GM12878 (cell line): ENCODE results near the gene NCR2. TPM values are rescaled to one million over a fixed set of nuclear protein-coding genes. Genes with fewer than 3 reads are reported as not detected.

Experiments
- ATAC-seq: fragments of 200-7000 bp; cut with Tn5 transposase; 3 replicates; pipeline ENCODE4 v1.9.1; 2020; ENCODE audit warnings: mild to moderate bottlenecking, moderate library complexity
- BruUV-seq: library from RNA; stranded (reverse); fragments of 400-500 nt; replicated peaks from 2 replicates; lab custom pipeline; 2021; lab: Mats Ljungman, UMichigan
- CTCF ChIA-PET: fragments of 300-600 bp; sonication (Branson Sonifier 250); formaldehyde crosslinking; extraction: SDS; loops from one replicate; lab custom pipeline; 2021; ENCODE audit warnings: inconsistent platforms; lab: Yijun Ruan, JAX
- POLR2A ChIA-PET: fragments of 350-600 bp; formaldehyde crosslinking; extraction: SDS; loops from one replicate; lab custom pipeline; 2021; ENCODE audit warnings: inconsistent platforms; lab: Charles Lee
- RAD21 ChIA-PET: fragments of 300-600 bp; sonication (Branson Sonifier 250); formaldehyde crosslinking; loops from one replicate; lab custom pipeline; 2023; ENCODE audit warnings: antibody characterized with exemption; ENCODE audit not compliant: unreplicated experiment; lab: Charles Lee
- SMC1A ChIA-PET: fragments of 300-600 bp; sonication (Branson Sonifier 250); formaldehyde crosslinking; loops from one replicate; lab custom pipeline; 2023; ENCODE audit not compliant: unreplicated experiment, uncharacterized antibody; lab: Charles Lee
- DNase-seq: peaks from one replicate; pipeline ENCODE4 v3.0.0-alpha.2; 2011; ENCODE audit warnings: low read depth, low spot score
- FAIRE-seq: peaks from 3 replicates; lab custom pipeline; 2011; peaks lifted over from hg19 to GRCh38; lab: Jason Lieb, UNC
- H2AFZ ChIP-seq: 2 replicates; pipeline ENCODE4 v1.6.0; 2011; ENCODE audit warnings: low read depth, low read length, control low read depth; ENCODE audit not compliant: control insufficient read depth
- H3K27ac ChIP-seq: 2 replicates; pipeline ENCODE4 v1.5.1; 2011; ENCODE audit warnings: control low read depth; ENCODE audit not compliant: control insufficient read depth, insufficient read depth
- H3K27me3 ChIP-seq, 2 experiments: replicated peaks in 1 of 2; 2 replicates each; pipeline versions ENCODE4 v1.6.0 to v1.6.1; 2011; ENCODE audit warnings: low read length in 1 of 2; ENCODE audit not compliant: control insufficient read depth in 2 of 2, insufficient read depth in 2 of 2
- H3K36me3 ChIP-seq, 2 experiments: 2 replicates each; pipeline ENCODE4 v1.5.1; 2011; ENCODE audit warnings: low read length in 1 of 2; ENCODE audit not compliant: control insufficient read depth in 2 of 2, insufficient read depth in 2 of 2
- H3K4me1 ChIP-seq: 2 replicates; pipeline ENCODE4 v1.6.1; 2011; ENCODE audit warnings: mild to moderate bottlenecking, low read length, moderate library complexity, mixed read lengths; ENCODE audit not compliant: control insufficient read depth, insufficient read depth
- H3K4me2 ChIP-seq: 2 replicates; pipeline ENCODE4 v1.6.0; 2011; ENCODE audit warnings: control low read depth; ENCODE audit not compliant: control insufficient read depth, insufficient read depth
- H3K4me3 ChIP-seq: fragments of 200-600 bp; sonication (generic); 2 replicates; pipeline ENCODE4 v1.5.1; 2016
- H3K79me2 ChIP-seq: 2 replicates; pipeline ENCODE4 v1.6.0; 2011; ENCODE audit warnings: low read length; ENCODE audit not compliant: control insufficient read depth, insufficient read depth
- H3K9ac ChIP-seq: 2 replicates; pipeline ENCODE4 v1.8.0; 2011; ENCODE audit warnings: low read length, control low read depth, mixed read lengths; ENCODE audit not compliant: control insufficient read depth, insufficient read depth
- H3K9me3 ChIP-seq: replicated peaks from 3 replicates; pipeline ENCODE4 v1.5.1; 2011; ENCODE audit warnings: mild to moderate bottlenecking, low read length; ENCODE audit not compliant: control insufficient read depth, insufficient read depth
- H4K20me1 ChIP-seq: 2 replicates; pipeline ENCODE4 v1.6.0; 2011; ENCODE audit not compliant: control insufficient read depth, insufficient read depth
- FOXK2 ChIP-seq: fragments of 450-650 bp; IDR thresholded peaks from 2 replicates; pipeline ENCODE4 v1.6.1; 2017; ENCODE audit warnings: mild to moderate bottlenecking, moderate library complexity
- FOXM1 ChIP-seq: IDR thresholded peaks from 2 replicates; pipeline ENCODE4 v1.6.1; 2012; ENCODE audit warnings: low read depth, mild to moderate bottlenecking, inconsistent platforms, low read length, moderate library complexity
- MEF2A ChIP-seq: IDR thresholded peaks from 2 replicates; pipeline ENCODE4 v1.6.1; 2011; ENCODE audit warnings: low read depth, mild to moderate bottlenecking, low read length, moderate library complexity; ENCODE audit not compliant: insufficient read depth
- MEF2B ChIP-seq: fragments of 450-650 bp; IDR thresholded peaks from 2 replicates; pipeline ENCODE4 v1.6.1; 2018; ENCODE audit warnings: mild to moderate bottlenecking, moderate library complexity; ENCODE audit not compliant: partially characterized antibody, poor library complexity, severe bottlenecking
- MTA2 ChIP-seq: fragments of 450-650 bp; IDR thresholded peaks from 2 replicates; pipeline ENCODE4 v1.6.1; 2016; ENCODE audit warnings: low read depth, mild to moderate bottlenecking, moderate library complexity
- NR2F1 ChIP-seq: fragments of 450-650 bp; conservative IDR thresholded peaks from 2 replicates; pipeline ENCODE4 v1.6.1; 2017; ENCODE audit warnings: mild to moderate bottlenecking
- WGBS: methylation state at CpG from one replicate; pipeline ENCODE4 v1.1.6; 2016; ENCODE audit warnings: low lambda C conversion rate; ENCODE audit not compliant: insufficient replicate concordance, insufficient coverage; ENCODE audit errors: missing lambda C conversion rate; 5-methylcytosine and 5-hydroxymethylcytosine counted together
- in situ Hi-C: fragments of 300-500 bp; cut with MboI; formaldehyde crosslinking; loops from 9 replicates; pipeline ENCODE4 v1.14.3; 2018; ENCODE audit warnings: mixed read lengths
- intact Hi-C: fragments of 100-400 bp; cut with micrococcal nuclease; formaldehyde crosslinking; loops from one replicate; pipeline ENCODE4 v1.14.2; 2022; ENCODE audit not compliant: unreplicated experiment
- polyA plus RNA-seq, 11 experiments: library from polyadenylated mRNA; depleted of rRNA in 4 of 11; unstranded in 6 of 11; stranded (reverse) in 5 of 11; fragments of >200 nt; fragmentation: Nextera tagmentation in 4 of 11; fragmentation: Illumina TruSeq in 1 of 11; extraction: Ambion mirVana in 4 of 11; extraction: Trizol in 1 of 11; gene quantifications; 1 replicate in 1 of 11; 2 replicates in 10 of 11; pipeline versions ENCODE4 v1.2.1 to v1.2.3, GENCODE V29; 2011 to 2016; ENCODE audit warnings: inconsistent platforms in 2 of 11, missing spikeins in 2 of 11, low read depth in 1 of 11
- total RNA-seq, 4 experiments: library from RNA; depleted of rRNA in 3 of 4; stranded (reverse); fragments of >200 nt in 3 of 4; fragmentation: Illumina TruSeq in 1 of 4; extraction: Trizol in 1 of 4; gene quantifications; 2 replicates each; pipeline versions ENCODE4 v1.2.1 to v1.2.3, GENCODE V29; 2013 to 2021

The NCR2 gene
- total and polyA plus RNA-seq, 10 of the 15 experiments (the other 5 are each of a cell fraction or from before 2014, with no cell fraction given), result 0.21 to 0.53 TPM; not detected in 8

- TF ChIP-seq NR2F1 (0 out of 2 replicates have a peak, but pooled peaks have one; percentile 11), FOXM1 (0 out of 2 replicates have a peak, but pooled peaks have one; percentile 34)
Measured at GRCh38 chr6:41306187-41306854, 29.1 kb upstream of the NCR2 start (continued).

GRCh38 chr6:41315203-41315602 lies 20.2 kb upstream of the NCR2 start:
- H3K4me1 ChIP-seq, result peaks cover 7% of the 10 kb centered on the region; the same call in 1 of the 2 replicates
- H4K20me1 ChIP-seq, result no peaks in the 10 kb centered on the region
- H3K4me2 ChIP-seq, result no peak overlapping the region
- FAIRE-seq, result no peak
- ChIA-PET CTCF (interaction anchor here (0.7 to 2.3 kb wide), 12 partner anchors 9 to 753 kb away, joined by 3 to 52 read pairs (median 4); partner anchors contain the start of gene TREML2), RAD21 (interaction anchor here (0.8 to 16.5 kb wide), 11 partner anchors 8 to 124 kb away, joined by 3 to 230 read pairs (median 5); partner anchors contain the start of gene NCR2), POLR2A (interaction anchor here (0.8 to 2.3 kb wide), 5 partner anchors 8 to 118 kb away, joined by 3 to 20 read pairs (median 3); partner anchors contain the start of gene NCR2), SMC1A (interaction anchor here (0.6 to 15.6 kb wide), 16 partner anchors 9 to 240 kb away, joined by 3 to 253 read pairs (median 4); partner anchors contain the start of genes NCR2 and TREML2)
- H2AFZ ChIP-seq, result no peak overlapping the region
- in situ Hi-C loops, result loop anchor here (10.0 kb wide), 1 partner anchor 310 kb away; no protein-coding TSS in a partner anchor
- no TSS peak for BruUV-seq
- 0 out of 4 replicates have a peak, but pooled peaks cover 0 to 2% of the 10 kb centered on the region in 2 experiments for H3K27me3 ChIP-seq
- no peak overlapping the region for H3K4me3 ChIP-seq
- 24% methylated on average over 2 of the region's 2 CpGs for WGBS
- intact Hi-C loops, result loop anchor here (5.0 kb wide), 4 partner anchors 38 to 308 kb away; no protein-coding TSS in a partner anchor
- H3K36me3 ChIP-seq, result no peaks in the 10 kb centered on the region
- H3K27ac ChIP-seq, result no peak overlapping the region
- DNase-seq, result no peak
- no peaks in the 10 kb centered on the region for H3K79me2 ChIP-seq
- no peaks in the 10 kb centered on the region for H3K9me3 ChIP-seq
- H3K9ac ChIP-seq, result no peak overlapping the region
- no peak for TF ChIP-seq FOXK2
- TF ChIP-seq MEF2B, result peak; percentile 71
- TF ChIP-seq MTA2, result peak; percentile 60
- TF ChIP-seq MEF2A, result peak; percentile 56; the same call in 1 of the 2 replicates
- no peak for ATAC-seq
